GM19372 (cell line): ENCODE measurements around the gene SPIRE1.
"Not testable (repeated sequence)": the region's sequence is repeated elsewhere in the genome, so short reads cannot be mapped to it uniquely, and the experiment has no call there.

Experiments used
- ATAC-seq: cut with Tn5 transposase; IDR thresholded peaks from one replicate; pipeline ENCODE4 v1.9.1; 2021; ENCODE audit warnings: mild to moderate bottlenecking, low read depth, moderate library complexity; ENCODE audit not compliant: unreplicated experiment

Gene SPIRE1

DNA sequence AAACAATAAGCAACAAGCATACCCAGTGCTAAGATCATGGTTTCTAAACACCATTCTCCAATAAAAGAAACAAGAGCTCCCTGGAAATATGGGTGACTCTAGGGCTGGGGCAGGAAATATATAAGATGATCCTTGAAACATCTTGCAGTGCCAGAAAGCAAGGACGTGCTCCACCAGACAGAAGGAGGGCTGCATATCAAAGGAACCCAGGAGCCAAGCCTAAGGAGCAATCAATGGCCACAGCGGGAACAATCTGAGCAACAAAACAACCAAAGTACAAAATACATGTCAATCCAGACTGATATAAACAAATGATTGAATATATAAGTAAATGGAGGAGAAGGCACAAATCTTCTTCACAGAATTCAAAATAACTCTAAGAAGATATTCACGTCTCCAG lies 10.1 kb downstream of the SPIRE1 start:
- no peak for ATAC-seq

DNA sequence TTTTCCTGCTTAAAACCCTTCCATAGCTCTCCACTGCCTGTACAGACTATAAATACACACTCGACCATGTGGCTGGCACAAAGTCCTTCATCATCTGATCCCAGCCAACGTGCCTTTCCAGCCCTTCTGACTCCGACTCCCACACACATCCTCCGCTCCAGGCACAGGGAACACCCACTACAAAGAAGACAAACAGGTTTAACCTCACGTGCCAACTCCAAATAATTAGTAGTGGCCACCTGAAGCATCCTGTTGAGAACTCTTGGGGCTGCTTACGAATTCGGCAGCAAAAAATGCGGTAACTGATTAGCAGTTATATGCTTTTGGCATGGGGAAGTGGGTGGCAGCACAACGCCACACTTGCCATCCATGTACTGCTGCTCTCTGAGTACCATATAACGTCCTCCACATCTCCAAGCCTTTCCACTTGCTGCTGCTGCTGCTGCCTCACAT lies 12.1 kb downstream of the SPIRE1 start:
- ATAC-seq: no peak

DNA sequence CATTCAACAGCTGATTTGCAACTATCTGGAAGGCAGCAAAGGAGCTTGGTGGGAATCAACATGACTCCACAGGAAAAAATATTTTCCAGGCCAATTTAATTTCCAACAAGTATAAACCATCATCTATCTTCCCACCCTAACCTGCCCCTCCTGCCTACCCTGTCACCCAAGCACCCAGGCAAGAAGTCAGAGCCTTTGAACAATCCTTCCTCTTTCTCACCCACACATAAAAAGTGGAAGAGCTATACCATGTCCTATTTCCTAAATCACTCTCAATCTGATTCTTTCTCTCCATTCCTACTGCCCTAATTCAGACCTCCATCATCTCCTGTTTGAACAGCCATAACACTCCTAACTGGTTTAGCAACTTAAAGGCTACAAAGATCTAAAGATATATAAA lies 12.7 kb downstream of the SPIRE1 start:
- ATAC-seq: no peak

DNA sequence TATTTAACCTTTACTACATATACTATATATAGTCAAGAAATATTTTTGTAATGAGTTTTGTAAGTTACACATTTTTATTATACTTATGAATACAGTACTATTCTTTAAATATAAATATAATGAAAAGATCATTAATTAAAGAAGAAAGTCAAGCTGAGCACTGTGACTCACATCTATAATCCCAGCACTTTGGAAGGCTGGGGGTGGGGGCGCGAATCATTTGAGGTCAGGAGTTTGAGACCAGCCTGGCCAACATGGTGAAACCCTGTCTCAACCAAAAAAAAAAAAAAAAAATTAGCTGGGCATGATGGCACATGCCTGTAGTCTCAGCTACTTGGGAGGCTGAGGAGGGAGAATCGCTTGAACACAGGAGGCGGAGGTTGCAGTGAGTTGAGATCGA lies 14.2 kb downstream of the SPIRE1 start:
- not testable (repeated sequence) for ATAC-seq

DNA sequence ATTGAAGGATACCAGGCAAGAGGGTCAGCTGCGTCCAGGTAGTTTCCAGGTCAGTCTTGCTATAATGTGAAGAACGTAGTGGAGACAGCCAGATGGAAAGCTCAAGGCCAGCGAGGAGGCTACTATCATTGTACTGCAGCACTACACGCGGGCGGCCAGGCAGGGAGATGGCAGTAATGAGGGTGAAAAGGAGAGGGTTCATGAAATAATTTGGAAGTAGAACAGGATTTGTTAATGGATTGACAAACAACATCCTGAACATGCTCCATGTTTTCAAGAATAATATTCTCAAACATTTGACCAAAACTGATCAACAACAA lies 17.1 kb downstream of the SPIRE1 start:
- no peak for ATAC-seq

DNA sequence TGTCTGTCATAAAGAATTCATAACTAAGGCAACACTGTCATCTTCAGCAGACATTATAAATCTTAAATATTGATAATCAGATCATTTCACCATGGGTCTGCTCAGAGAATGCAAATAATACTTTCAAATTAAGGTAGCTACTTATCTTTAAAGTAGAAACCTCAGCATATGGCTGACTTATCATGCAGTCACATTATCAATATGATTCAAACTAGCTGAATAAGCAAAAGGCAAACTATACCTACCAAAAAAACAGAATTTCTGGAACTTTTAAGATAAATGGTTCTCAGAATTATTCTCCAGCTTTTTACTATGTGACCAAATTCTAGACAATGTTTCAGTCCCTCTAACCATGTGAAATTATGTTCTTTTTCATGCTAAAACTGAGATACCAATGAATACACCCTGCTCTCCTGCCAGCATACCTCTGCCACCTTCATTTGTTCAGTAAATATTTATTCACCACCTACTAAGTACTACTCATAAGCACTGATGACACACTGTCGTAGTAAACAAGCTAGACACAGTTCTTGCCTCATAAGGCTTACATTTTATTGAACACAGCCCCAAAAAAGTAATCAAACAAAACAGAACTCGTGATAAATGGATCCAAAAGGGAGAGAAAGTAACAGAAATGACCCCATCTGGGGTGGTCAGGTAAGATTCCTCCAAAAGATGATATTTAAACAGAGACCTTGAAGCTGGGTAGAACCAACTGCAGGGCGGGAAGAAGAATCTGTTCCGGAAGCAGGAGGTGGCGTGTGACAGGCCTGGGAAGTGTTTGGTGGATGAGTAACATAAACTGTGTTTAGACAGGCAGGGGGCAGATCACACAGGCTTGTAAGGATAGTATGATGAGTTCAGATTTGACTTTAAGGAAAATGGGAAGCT lies 17.7 kb downstream of the SPIRE1 start:
- ATAC-seq: no peak

DNA sequence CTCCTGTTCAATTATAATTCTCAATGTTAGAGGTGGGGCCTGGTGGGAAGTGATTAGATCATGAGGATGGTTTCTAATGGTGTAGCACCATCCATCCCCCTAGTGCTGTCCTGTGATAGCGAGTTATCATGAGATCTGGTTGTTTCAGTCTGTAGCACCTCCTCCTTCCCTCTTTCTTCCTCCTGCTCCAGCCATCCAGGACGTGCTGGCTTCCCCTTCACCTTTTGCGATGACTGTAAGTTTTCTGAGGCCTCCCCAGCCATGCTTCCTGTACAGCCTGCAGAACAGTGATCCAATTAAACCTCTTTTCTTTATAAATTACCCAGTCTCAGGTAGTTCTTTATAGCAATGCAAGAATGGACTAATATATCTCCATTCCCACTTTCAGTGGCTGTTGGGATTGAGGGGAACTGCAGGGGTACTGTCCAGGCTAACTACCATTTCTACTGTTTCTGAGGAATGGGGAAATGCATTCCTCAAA lies 19.2 kb downstream of the SPIRE1 start:
- ATAC-seq: no peak

DNA sequence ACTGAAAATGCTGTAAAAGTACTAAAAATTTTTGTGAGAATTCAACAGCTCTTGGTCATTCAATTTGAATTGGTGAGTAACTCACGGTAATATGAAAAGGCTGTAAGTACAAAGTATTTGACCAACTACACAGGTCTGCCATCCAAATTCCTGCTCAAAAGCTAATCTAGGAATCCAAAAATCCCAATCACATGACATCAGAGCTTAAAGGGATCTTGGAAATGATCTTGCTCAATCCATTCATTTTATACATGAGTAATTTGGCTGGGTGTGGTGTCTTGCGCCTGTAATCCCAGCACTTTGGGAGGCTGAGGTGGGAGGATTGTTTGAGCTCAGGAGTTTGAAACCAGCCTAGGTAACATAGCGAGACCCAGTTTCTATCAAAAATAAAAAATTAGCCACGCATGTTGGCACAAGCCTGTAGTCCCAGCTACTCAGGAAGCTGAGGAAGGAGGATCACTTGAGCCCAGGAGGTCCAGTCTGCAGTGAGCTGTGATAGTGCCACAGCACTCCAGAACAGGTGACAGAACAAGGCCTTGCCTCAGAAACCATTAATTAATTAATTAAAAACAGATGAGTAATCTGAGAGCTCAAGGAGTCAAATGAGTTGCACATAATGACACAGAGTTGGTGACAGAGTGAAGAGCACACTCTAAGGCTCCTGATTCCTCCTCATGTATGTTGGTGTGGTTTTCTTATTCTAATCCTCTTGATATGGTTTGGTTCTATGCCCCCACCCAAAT lies 19.8 kb downstream of the SPIRE1 start:
- no peak for ATAC-seq

DNA sequence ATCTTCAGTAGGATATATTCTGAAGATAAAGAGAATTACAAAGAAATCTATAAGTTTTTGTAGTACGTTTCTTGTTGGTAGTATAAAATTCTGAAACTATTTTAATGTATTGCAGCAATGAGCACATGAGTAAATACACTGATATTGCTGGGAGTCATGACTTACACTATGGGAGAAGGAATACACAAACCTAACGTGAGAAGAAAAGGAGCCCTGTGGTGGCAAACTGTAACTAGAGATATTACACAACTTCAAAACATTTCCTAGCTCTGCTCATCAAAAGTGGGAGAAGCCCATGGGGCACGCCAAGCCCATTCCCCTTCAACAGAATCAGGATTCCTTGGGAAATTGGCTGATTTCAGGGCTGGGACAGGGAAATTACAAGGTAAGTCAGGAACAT lies 20.5 kb downstream of the SPIRE1 start:
- no peak for ATAC-seq

DNA sequence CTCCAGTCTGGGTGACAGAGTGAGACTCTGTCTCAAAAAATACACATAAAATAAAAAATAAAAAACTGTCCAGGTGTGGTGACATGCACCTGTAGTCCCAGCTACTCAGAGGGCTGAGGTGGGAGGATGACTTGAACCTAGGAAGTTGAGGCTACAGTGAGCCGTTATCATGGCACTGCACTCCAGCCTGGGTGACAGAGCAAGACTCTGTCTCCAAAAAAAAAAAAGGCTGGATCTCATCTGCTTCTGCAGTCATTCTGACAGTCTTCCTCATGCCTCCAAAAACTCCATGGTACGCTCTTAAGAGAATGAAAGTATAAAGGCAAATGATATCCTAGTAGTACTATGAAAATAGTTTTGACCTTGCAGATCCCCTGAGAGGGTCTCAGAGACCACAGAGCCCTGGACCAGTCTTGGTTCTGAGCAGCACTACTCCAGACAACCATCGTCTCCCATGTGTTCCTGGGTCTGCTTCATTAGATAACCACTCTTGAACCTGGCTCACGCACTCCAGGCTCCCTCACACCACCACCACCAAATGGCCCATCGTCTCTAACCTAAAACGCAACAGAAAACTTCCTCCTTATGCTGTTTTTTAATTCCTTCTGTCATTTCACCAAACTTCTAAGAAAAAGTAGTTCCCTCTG lies 26.0 kb downstream of the SPIRE1 start:
- ATAC-seq: no peak

DNA sequence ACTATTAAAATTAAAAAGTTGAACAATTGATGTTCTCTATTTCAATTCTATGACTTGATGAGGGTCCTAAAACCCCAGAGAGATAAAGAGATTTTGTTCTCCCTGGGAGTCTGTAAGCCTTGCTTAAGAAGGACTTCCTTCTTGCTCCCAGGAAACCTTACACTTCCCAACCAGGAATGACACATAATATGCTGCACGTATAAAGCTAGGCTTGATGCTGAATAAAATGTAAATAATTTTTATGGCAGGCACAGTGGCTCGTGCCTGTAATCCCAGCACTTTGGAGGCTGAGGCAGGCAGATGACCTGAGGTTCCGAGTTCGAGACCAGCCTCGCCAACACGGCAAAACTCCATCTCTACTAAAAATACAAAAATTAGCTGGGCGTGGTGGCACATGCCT lies 27.8 kb downstream of the SPIRE1 start:
- no peak for ATAC-seq

DNA sequence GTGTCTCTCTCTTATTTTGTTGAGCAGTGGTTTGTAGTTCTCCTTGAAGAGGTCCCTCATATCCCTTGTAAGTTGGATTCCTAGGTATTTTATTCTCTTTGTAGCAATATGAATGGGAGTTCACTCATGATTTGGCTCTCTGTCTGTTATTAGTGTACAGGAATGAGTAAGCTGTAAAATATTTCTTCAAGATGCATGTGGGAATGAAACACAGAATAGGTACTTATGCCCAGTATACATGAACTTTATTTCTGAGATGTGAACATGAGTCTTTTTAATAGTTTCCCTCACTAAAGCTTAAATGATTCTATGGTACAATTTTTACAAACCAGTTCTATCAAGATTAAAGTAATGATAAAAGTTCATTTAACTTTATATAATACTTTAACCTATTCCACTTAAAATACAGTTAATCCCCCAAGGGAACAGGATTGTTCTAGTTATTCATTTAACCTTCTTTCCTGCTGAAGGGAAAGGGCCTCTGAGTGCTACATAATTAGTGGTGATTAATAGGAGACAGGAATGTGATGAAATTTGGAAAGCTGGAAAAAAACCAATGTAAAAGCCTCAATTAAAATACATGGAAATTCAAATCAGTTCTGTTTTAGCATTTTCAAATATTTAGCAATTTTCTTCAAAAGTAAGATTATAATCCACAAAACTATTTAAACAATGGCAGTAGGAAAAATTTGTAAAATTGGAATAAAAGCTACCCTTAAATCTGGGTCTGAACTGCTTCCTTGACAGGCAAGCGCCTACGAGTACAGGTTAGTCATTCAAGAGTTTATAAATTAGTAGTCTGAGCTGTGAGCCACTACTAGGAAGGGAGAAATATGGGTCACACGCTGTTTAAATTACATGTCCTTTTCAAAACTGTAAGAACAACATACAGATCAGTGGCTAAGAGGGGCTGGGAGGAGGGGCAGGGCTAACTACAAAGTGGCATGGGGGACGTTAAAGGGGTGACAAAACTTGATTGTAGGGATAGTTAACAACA lies 28.9 kb downstream of the SPIRE1 start:
- no peak for ATAC-seq

DNA sequence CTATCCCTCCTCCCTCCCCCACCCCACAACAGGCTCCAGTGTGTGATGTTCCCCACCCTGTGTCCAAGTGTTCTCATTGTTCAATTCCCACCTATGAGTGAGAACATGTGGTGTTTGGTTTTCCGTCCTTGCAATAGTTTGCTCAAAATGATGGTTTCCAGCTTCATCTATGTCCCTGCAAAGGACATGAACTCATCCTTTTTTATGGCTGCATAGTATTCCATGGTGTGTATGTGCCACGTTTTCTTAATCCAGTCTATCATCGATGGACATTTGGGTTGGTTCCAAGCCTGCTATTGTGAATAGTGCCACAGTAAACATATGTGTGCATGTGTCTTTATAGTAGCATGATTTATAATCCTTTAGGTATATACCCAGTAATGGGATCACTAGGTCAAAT lies 30.7 kb downstream of the SPIRE1 start:
- ATAC-seq: not testable (repeated sequence)

DNA sequence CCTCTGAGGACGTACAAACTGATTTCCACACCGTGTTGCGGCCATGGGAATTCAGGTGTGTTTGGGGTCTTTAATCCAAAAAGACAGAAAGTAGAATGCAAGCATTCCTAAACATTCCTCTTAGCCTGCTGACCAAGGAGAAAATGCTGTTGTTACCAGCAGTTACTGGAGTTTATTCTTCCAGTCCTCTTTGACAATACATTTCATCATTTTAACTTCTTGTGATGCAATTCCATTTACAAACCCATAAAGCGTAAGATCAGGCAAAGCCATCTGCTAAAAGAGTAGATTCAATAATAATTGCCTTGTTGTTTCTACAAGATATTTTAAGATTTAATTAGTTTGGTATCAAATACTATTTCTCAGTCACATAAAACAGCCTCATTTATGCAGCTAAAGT lies 32.7 kb downstream of the SPIRE1 start:
- ATAC-seq: no peak

DNA sequence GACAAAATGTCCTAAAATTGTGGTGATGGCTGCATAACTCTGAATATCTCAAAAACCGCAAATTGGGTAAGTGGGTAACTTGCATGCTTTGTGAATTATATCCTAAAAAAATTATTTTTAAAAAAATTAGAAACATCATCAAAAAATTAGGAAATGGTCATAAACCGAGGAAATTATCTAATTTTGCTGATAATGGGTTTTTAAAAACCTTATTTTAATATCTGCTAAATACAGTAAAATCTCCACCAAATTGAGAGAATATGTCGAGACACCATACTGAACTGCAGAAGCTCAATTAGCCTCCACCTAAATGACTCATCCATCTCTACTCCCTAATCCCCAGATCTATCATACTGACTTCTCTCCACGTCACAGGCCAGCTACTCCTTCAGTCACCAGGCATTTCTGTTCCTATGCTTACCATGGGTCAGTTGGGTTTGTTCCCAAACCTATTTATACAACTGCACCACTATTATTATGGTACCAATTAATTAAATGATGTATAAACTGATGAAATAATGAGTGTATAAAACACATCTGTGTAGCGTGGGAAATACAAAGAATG lies 36.1 kb downstream of the SPIRE1 start:
- ATAC-seq: no peak

DNA sequence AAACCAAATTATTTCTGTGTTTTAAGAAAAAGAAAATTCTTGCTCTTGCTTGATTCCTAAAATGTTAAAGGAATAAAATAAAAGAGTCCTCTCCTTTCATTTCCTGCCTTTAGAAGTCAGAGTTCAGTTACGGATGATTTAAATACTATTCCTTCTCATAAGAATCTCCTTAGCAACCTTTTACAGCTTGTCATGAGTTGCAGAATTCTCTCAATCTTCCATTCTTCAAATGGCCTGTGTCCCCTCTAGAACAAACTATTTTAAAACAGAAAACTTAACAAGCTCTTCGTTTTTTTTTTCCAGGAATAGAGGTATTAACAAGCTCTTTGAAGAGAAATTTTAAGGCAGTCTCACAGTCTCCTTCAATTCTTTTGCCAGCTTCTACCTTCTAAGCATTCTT lies 42.2 kb downstream of the SPIRE1 start:
- ATAC-seq: no peak

DNA sequence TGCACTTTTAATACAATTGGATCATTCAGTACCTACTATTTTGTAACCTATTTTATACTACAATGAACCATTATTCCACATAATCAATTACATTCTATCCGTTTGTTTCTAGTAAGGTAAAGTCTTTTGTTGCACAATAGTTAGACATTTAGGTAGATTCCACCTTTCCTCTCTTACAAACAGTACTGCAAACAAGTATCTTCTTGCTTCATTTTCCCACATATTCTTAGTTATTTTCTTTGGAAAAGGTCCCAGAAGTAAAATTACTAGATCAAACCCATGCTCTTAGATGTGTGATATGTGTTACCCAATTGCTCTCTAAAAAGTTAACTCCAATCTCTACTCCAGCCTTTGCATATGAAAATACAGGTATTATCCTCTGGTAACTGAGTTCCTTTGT lies 49.6 kb downstream of the SPIRE1 start:
- no peak for ATAC-seq

DNA sequence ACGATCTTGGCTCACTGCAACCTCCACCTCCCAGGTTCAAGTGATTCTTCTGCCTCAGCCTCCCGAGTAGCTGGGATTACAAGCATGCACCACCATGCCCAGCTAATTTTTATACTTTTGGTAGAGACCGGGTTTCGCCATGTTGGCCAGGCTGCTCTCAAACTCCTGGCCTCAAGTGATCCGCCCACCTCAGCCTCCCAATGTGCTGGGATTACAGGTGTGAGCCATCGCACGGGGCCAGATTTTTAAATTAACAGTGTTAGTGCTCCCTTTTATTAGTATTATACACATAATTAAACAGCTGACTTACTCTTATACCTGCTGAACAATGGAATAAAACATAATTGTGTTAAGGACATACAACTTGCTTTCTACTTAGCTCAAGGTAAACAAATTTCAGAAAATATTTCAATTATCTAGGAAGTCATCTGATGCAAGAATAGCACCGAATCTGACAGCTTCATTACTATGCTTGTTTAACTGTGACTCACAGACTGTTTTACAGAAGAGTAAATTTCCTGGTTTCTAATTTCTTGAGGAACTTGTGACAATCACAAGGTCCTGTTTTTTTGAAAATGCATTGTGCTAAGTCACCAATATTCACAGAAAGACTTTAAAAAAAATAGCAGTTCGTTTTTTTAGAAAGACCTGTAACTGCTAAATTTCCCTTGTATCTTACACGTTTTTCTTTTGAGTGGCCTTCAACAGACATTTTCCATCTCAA lies 51.2 kb downstream of the SPIRE1 start:
- ATAC-seq: no peak

DNA sequence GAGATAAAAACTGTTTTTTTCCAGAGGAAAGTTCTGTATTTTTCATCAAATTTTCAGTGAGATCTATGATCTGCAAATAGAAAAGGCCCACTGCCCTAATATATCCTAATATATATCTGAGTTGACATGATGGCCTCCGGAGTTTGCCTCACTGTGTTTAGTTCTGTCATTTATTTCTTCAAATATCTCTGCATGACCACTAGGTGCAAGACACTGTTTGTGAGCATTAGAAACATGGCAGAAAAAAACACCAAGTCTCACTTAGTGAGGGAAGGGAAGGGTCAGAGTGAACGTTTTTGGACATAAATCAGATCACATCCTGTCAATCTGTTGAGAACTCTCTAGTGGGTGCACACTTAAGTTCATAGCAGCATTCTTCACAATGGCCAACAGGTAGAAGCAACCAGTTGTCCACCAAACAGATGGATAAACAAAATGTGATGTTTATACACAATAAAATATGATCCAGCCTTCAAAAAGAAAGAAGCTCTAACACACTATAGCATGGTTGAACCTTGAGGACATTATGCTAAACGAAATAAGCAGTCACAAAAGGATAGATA lies 53.4 kb downstream of the SPIRE1 start:
- ATAC-seq: no peak
